NT2/D1 (cell line): ENCODE measurements around the gene SLC16A12.
"Not testable (repeated sequence)": the region's sequence is repeated elsewhere in the genome, so short reads cannot be mapped to it uniquely, and the experiment has no call there.

Experiments
- DNase-seq: peaks from one replicate; pipeline ENCODE4 v3.0.0-alpha.2; 2011; ENCODE audit warnings: low read depth, low spot score
- H3K27me3 ChIP-seq: 2 replicates; pipeline ENCODE4 v1.6.0; 2011; ENCODE audit warnings: mild to moderate bottlenecking; ENCODE audit not compliant: insufficient read length, insufficient read depth
- H3K36me3 ChIP-seq: 2 replicates; pipeline ENCODE4 v1.6.1; 2011; ENCODE audit warnings: mild to moderate bottlenecking, low read length, mixed read lengths; ENCODE audit not compliant: insufficient read depth, insufficient read length
- H3K4me1 ChIP-seq: 2 replicates; pipeline ENCODE4 v1.5.1; 2011; ENCODE audit not compliant: insufficient read depth, insufficient read length
- H3K4me3 ChIP-seq: 2 replicates; pipeline ENCODE4 v1.5.1; 2011; ENCODE audit warnings: low read depth; ENCODE audit not compliant: insufficient read length
- H3K9ac ChIP-seq: 2 replicates; pipeline ENCODE4 v1.6.0; 2011; ENCODE audit warnings: low read depth; ENCODE audit not compliant: insufficient read length
- H3K9me3 ChIP-seq: 2 replicates; pipeline ENCODE4 v1.5.1; 2011; ENCODE audit warnings: mild to moderate bottlenecking, low read length; ENCODE audit not compliant: insufficient read depth
- SUZ12 ChIP-seq: IDR thresholded peaks from 2 replicates; pipeline ENCODE4 v1.6.1; 2011; ENCODE audit not compliant: insufficient read length, insufficient read depth; ENCODE audit errors: extremely low read depth
- YY1 ChIP-seq: IDR thresholded peaks from 2 replicates; pipeline ENCODE4 v1.6.1; 2011; ENCODE audit not compliant: insufficient read length, insufficient read depth
- ZNF274 ChIP-seq: IDR thresholded peaks from 2 replicates; pipeline ENCODE4 v1.6.1; 2011; ENCODE audit warnings: mild to moderate bottlenecking, low read depth, low read length

The SLC16A12 gene

GRCh38 chr10:89532476-89532875, 2.9 kb downstream of the SLC16A12 start:
- Histone ChIP-seq H3K9me3 (no peaks in the 10 kb centered on the region), H3K4me3 (no peak overlapping the region), H3K9ac (no peak overlapping the region), H3K4me1 (peaks cover 2% of the 10 kb centered on the region), H3K27me3 (peaks cover 13% of the 10 kb centered on the region), H3K36me3 (no peaks in the 10 kb centered on the region)
- DNase-seq: no peak
- TF ChIP-seq ZNF274: no peak
- no peak for TF ChIP-seq YY1
- no peak for TF ChIP-seq SUZ12

GRCh38 chr10:89531359-89531758, 4.0 kb downstream of the SLC16A12 start:
- Histone ChIP-seq H3K4me1 (peaks cover under 1% of the 10 kb centered on the region), H3K27me3 (peaks cover 13% of the 10 kb centered on the region), H3K36me3 (no peaks in the 10 kb centered on the region), H3K9me3 (no peaks in the 10 kb centered on the region), H3K4me3 (no peak overlapping the region), H3K9ac (no peak overlapping the region)
- TF ChIP-seq YY1 (no peak), SUZ12 (no peak), ZNF274 (no peak)
- DNase-seq: no peak

- H3K27me3 ChIP-seq, H3K36me3 ChIP-seq, DNase-seq, H3K9me3 ChIP-seq, H3K4me3 ChIP-seq, H3K4me1 ChIP-seq, H3K9ac ChIP-seq: not testable (repeated sequence)
Observed at GRCh38 chr10:89529711-89530110, 5.7 kb downstream of the SLC16A12 start.

DNA sequence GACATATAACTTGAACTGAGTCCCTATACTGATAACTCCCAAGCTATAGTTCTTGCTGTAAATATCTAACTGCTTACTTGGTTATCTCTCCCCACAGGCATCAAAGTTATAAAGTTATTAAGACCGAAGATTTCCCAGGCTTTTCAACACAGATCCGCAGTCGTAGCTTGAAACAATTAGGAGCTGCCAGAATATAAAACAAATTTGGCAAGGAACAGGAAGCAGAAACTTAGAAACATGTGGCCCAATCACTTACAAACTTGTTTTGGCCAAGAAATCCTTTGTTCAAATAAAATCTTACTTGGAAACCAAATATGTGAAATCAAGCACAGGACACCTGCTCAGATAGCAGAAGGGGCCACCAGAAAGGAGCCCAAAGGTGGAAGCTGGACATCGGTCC, 9.0 kb downstream of the SLC16A12 start:
- TF ChIP-seq SUZ12 (no peak), ZNF274 (no peak), YY1 (no peak)

DNA sequence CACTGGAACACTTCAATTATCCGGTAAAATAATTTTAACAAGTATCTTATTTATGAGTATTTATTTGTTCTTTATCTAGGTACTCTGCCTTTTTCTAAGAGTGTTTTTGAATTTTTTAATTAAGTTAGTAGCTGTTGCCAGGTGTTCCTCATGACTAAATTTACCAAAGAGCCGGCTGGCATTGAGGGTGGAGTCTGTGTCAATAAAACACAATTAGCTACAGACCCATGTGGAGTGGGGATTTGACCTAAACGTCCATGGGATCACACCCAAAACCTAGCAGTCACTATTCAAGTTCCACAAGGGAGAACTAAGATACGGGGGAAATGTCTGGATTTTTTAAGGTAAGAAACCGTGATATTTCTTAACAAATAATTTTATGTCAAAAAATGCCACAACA, 9.8 kb downstream of the SLC16A12 start:
- H3K27me3 ChIP-seq: no peaks in the 10 kb centered on the region
- DNase-seq: no peak
- H3K36me3 ChIP-seq: no peaks in the 10 kb centered on the region
- H3K4me3 ChIP-seq: no peak overlapping the region
- no peaks in the 10 kb centered on the region for H3K9me3 ChIP-seq
- no peak overlapping the region for H3K9ac ChIP-seq
- TF ChIP-seq ZNF274 (no peak), SUZ12 (no peak), YY1 (no peak)
- H3K4me1 ChIP-seq: no peaks in the 10 kb centered on the region

More for the DNA sequence above, 9.0 kb downstream of the SLC16A12 start:
- no peaks in the 10 kb centered on the region for H3K9me3 ChIP-seq
- H3K27me3 ChIP-seq: no peaks in the 10 kb centered on the region
- no peaks in the 10 kb centered on the region for H3K36me3 ChIP-seq
- H3K4me3 ChIP-seq: no peak overlapping the region
- no peaks in the 10 kb centered on the region for H3K4me1 ChIP-seq
- H3K9ac ChIP-seq: no peak overlapping the region
- no peak for DNase-seq

GRCh38 chr10:89524279-89524678, 11.1 kb downstream of the SLC16A12 start:
- Histone ChIP-seq H3K4me3 (no peak overlapping the region), H3K9ac (no peak overlapping the region), H3K9me3 (no peaks in the 10 kb centered on the region), H3K36me3 (no peaks in the 10 kb centered on the region), H3K27me3 (no peaks in the 10 kb centered on the region), H3K4me1 (no peaks in the 10 kb centered on the region)
- no peak for TF ChIP-seq YY1
- no peak for DNase-seq

- Histone ChIP-seq H3K27me3 (no peaks in the 10 kb centered on the region), H3K4me3 (no peak overlapping the region), H3K36me3 (no peaks in the 10 kb centered on the region), H3K9me3 (no peaks in the 10 kb centered on the region), H3K4me1 (no peaks in the 10 kb centered on the region), H3K9ac (no peak overlapping the region)
- TF ChIP-seq SUZ12 (no peak), YY1 (no peak), ZNF274 (no peak)
- no peak for DNase-seq
Observed at GRCh38 chr10:89523274-89523673, 12.1 kb downstream of the SLC16A12 start.

- no peaks in the 10 kb centered on the region for H3K27me3 ChIP-seq
- no peak for TF ChIP-seq YY1
- no peak for TF ChIP-seq ZNF274
- TF ChIP-seq SUZ12: no peak
- no peak overlapping the region for H3K9ac ChIP-seq
- H3K36me3 ChIP-seq: no peaks in the 10 kb centered on the region
- H3K4me1 ChIP-seq: no peaks in the 10 kb centered on the region
- H3K9me3 ChIP-seq: no peaks in the 10 kb centered on the region
- no peak for DNase-seq
- no peak overlapping the region for H3K4me3 ChIP-seq
Observed at GRCh38 chr10:89522463-89522862, 12.9 kb downstream of the SLC16A12 start.
